H1 (cell line): ENCODE data around the gene MMP24. TPM values are rescaled to one million over a fixed set of nuclear protein-coding genes. Genes with fewer than 3 reads are reported as not detected.

ENCODE experiments used
- RAD21 ChIP-seq, 2 experiments: IDR thresholded peaks in 1 of 2; conservative IDR thresholded peaks in 1 of 2; 2 replicates each; pipeline ENCODE4 v1.6.1; 2011; ENCODE audit warnings: low read depth in 2 of 2, low read length in 2 of 2, improper control_type of control experiment in 1 of 2, inconsistent platforms in 1 of 2, mild to moderate bottlenecking in 1 of 2, moderate library complexity in 1 of 2
- SIN3A ChIP-seq, 2 experiments: IDR thresholded peaks in 1 of 2; conservative IDR thresholded peaks in 1 of 2; 2 replicates each; pipeline ENCODE4 v1.6.1; 2011 to 2012; ENCODE audit warnings: low read length in 2 of 2, improper control_type of control experiment in 1 of 2, low read depth in 1 of 2, mild to moderate bottlenecking in 1 of 2
- polyA plus RNA-seq, 7 experiments: library from polyadenylated mRNA; depleted of rRNA in 3 of 7; stranded (reverse) in 5 of 7; unstranded in 2 of 7; fragments of >200 nt in 5 of 7; fragments of 200-250 nt in 2 of 7; gene quantifications; 1 replicate in 5 of 7; 2 replicates in 1 of 7; 4 replicates in 1 of 7; pipeline versions ENCODE4 v1.2.1 to v1.2.3, GENCODE V29; 2011 to 2013; ENCODE audit warnings: missing spikeins in 2 of 7, mixed read lengths in 2 of 7
- total RNA-seq: library from RNA; stranded (reverse); fragmentation: NEBNext Ultra II Directional; extraction: Animal tissue kit (Norgen Biotek cat#: 25700); gene quantifications from 2 replicates; pipeline ENCODE4 v1.2.1, GENCODE V29; 2021
- TF ChIP-seq, protein P1 (sequence below): fragments of 300-600 bp; sonication (generic); IDR thresholded peaks from 2 replicates; pipeline ENCODE4 v1.7.1; 2012; ENCODE audit warnings: low read length, moderate library complexity, mild to moderate bottlenecking, inconsistent platforms; ENCODE audit not compliant: insufficient replicate concordance

The MMP24 gene
- total and polyA plus RNA-seq, 2 of the 8 experiments (the other 6 are each of a cell fraction or from before 2014, with no cell fraction given): 18.8 to 21.4 TPM

GRCh38 chr20:35207950-35208611, 18.4 kb upstream of the MMP24 start (continued):
- TF ChIP-seq, protein P1, sequence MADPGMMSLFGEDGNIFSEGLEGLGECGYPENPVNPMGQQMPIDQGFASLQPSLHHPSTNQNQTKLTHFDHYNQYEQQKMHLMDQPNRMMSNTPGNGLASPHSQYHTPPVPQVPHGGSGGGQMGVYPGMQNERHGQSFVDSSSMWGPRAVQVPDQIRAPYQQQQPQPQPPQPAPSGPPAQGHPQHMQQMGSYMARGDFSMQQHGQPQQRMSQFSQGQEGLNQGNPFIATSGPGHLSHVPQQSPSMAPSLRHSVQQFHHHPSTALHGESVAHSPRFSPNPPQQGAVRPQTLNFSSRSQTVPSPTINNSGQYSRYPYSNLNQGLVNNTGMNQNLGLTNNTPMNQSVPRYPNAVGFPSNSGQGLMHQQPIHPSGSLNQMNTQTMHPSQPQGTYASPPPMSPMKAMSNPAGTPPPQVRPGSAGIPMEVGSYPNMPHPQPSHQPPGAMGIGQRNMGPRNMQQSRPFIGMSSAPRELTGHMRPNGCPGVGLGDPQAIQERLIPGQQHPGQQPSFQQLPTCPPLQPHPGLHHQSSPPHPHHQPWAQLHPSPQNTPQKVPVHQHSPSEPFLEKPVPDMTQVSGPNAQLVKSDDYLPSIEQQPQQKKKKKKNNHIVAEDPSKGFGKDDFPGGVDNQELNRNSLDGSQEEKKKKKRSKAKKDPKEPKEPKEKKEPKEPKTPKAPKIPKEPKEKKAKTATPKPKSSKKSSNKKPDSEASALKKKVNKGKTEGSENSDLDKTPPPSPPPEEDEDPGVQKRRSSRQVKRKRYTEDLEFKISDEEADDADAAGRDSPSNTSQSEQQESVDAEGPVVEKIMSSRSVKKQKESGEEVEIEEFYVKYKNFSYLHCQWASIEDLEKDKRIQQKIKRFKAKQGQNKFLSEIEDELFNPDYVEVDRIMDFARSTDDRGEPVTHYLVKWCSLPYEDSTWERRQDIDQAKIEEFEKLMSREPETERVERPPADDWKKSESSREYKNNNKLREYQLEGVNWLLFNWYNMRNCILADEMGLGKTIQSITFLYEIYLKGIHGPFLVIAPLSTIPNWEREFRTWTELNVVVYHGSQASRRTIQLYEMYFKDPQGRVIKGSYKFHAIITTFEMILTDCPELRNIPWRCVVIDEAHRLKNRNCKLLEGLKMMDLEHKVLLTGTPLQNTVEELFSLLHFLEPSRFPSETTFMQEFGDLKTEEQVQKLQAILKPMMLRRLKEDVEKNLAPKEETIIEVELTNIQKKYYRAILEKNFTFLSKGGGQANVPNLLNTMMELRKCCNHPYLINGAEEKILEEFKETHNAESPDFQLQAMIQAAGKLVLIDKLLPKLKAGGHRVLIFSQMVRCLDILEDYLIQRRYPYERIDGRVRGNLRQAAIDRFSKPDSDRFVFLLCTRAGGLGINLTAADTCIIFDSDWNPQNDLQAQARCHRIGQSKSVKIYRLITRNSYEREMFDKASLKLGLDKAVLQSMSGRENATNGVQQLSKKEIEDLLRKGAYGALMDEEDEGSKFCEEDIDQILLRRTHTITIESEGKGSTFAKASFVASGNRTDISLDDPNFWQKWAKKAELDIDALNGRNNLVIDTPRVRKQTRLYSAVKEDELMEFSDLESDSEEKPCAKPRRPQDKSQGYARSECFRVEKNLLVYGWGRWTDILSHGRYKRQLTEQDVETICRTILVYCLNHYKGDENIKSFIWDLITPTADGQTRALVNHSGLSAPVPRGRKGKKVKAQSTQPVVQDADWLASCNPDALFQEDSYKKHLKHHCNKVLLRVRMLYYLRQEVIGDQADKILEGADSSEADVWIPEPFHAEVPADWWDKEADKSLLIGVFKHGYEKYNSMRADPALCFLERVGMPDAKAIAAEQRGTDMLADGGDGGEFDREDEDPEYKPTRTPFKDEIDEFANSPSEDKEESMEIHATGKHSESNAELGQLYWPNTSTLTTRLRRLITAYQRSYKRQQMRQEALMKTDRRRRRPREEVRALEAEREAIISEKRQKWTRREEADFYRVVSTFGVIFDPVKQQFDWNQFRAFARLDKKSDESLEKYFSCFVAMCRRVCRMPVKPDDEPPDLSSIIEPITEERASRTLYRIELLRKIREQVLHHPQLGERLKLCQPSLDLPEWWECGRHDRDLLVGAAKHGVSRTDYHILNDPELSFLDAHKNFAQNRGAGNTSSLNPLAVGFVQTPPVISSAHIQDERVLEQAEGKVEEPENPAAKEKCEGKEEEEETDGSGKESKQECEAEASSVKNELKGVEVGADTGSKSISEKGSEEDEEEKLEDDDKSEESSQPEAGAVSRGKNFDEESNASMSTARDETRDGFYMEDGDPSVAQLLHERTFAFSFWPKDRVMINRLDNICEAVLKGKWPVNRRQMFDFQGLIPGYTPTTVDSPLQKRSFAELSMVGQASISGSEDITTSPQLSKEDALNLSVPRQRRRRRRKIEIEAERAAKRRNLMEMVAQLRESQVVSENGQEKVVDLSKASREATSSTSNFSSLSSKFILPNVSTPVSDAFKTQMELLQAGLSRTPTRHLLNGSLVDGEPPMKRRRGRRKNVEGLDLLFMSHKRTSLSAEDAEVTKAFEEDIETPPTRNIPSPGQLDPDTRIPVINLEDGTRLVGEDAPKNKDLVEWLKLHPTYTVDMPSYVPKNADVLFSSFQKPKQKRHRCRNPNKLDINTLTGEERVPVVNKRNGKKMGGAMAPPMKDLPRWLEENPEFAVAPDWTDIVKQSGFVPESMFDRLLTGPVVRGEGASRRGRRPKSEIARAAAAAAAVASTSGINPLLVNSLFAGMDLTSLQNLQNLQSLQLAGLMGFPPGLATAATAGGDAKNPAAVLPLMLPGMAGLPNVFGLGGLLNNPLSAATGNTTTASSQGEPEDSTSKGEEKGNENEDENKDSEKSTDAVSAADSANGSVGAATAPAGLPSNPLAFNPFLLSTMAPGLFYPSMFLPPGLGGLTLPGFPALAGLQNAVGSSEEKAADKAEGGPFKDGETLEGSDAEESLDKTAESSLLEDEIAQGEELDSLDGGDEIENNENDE: no peak
- TF ChIP-seq RAD21 (IDR thresholded peaks at IDR 0.05 in 1 of 2, conservative IDR thresholded peaks at IDR 0.05 in 1 of 2; ENCODE audit: low read depth in 2 of 2, low read length in 2 of 2) (peak; percentile 94 to 96), SIN3A (conservative IDR thresholded peaks at IDR 0.05 in 1 of 2, IDR thresholded peaks at IDR 0.05 in 1 of 2; ENCODE audit: low read depth in 1 of 2, low read length in 2 of 2) (0 out of 4 replicates have a peak, but pooled peaks of 1 of the 2 experiments have one; percentile 24)
